GM12878 (cell line): ENCODE data around the gene LZIC. TPM values are rescaled to one million over a fixed set of nuclear protein-coding genes. Genes with fewer than 3 reads are reported as not detected.

ENCODE experiments used
- ATAC-seq: fragments of 200-7000 bp; cut with Tn5 transposase; 3 replicates; pipeline ENCODE4 v1.9.1; 2020; ENCODE audit warnings: mild to moderate bottlenecking, moderate library complexity
- BruUV-seq: library from RNA; stranded (reverse); fragments of 400-500 nt; replicated peaks from 2 replicates; lab custom pipeline; 2021; lab: Mats Ljungman, UMichigan
- CTCF ChIA-PET: fragments of 300-600 bp; sonication (Branson Sonifier 250); formaldehyde crosslinking; extraction: SDS; loops from one replicate; lab custom pipeline; 2021; ENCODE audit warnings: inconsistent platforms; lab: Yijun Ruan, JAX
- POLR2A ChIA-PET: fragments of 350-600 bp; formaldehyde crosslinking; extraction: SDS; loops from one replicate; lab custom pipeline; 2021; ENCODE audit warnings: inconsistent platforms; lab: Charles Lee
- RAD21 ChIA-PET: fragments of 300-600 bp; sonication (Branson Sonifier 250); formaldehyde crosslinking; loops from one replicate; lab custom pipeline; 2023; ENCODE audit warnings: antibody characterized with exemption; ENCODE audit not compliant: unreplicated experiment; lab: Charles Lee
- SMC1A ChIA-PET: fragments of 300-600 bp; sonication (Branson Sonifier 250); formaldehyde crosslinking; loops from one replicate; lab custom pipeline; 2023; ENCODE audit not compliant: unreplicated experiment, uncharacterized antibody; lab: Charles Lee
- DNase-seq: peaks from one replicate; pipeline ENCODE4 v3.0.0-alpha.2; 2011; ENCODE audit warnings: low read depth, low spot score
- FAIRE-seq: peaks from 3 replicates; lab custom pipeline; 2011; peaks lifted over from hg19 to GRCh38; lab: Jason Lieb, UNC
- H2AFZ ChIP-seq: 2 replicates; pipeline ENCODE4 v1.6.0; 2011; ENCODE audit warnings: low read depth, low read length, control low read depth; ENCODE audit not compliant: control insufficient read depth
- H3K27ac ChIP-seq: 2 replicates; pipeline ENCODE4 v1.5.1; 2011; ENCODE audit warnings: control low read depth; ENCODE audit not compliant: control insufficient read depth, insufficient read depth
- H3K27me3 ChIP-seq, 2 experiments: replicated peaks in 1 of 2; 2 replicates each; pipeline versions ENCODE4 v1.6.0 to v1.6.1; 2011; ENCODE audit warnings: low read length in 1 of 2; ENCODE audit not compliant: control insufficient read depth in 2 of 2, insufficient read depth in 2 of 2
- H3K36me3 ChIP-seq, 2 experiments: 2 replicates each; pipeline ENCODE4 v1.5.1; 2011; ENCODE audit warnings: low read length in 1 of 2; ENCODE audit not compliant: control insufficient read depth in 2 of 2, insufficient read depth in 2 of 2
- H3K4me1 ChIP-seq: 2 replicates; pipeline ENCODE4 v1.6.1; 2011; ENCODE audit warnings: mild to moderate bottlenecking, low read length, moderate library complexity, mixed read lengths; ENCODE audit not compliant: control insufficient read depth, insufficient read depth
- H3K4me2 ChIP-seq: 2 replicates; pipeline ENCODE4 v1.6.0; 2011; ENCODE audit warnings: control low read depth; ENCODE audit not compliant: control insufficient read depth, insufficient read depth
- H3K4me3 ChIP-seq: fragments of 200-600 bp; sonication (generic); 2 replicates; pipeline ENCODE4 v1.5.1; 2016
- H3K79me2 ChIP-seq: 2 replicates; pipeline ENCODE4 v1.6.0; 2011; ENCODE audit warnings: low read length; ENCODE audit not compliant: control insufficient read depth, insufficient read depth
- H3K9ac ChIP-seq: 2 replicates; pipeline ENCODE4 v1.8.0; 2011; ENCODE audit warnings: low read length, control low read depth, mixed read lengths; ENCODE audit not compliant: control insufficient read depth, insufficient read depth
- H3K9me3 ChIP-seq: replicated peaks from 3 replicates; pipeline ENCODE4 v1.5.1; 2011; ENCODE audit warnings: mild to moderate bottlenecking, low read length; ENCODE audit not compliant: control insufficient read depth, insufficient read depth
- H4K20me1 ChIP-seq: 2 replicates; pipeline ENCODE4 v1.6.0; 2011; ENCODE audit not compliant: control insufficient read depth, insufficient read depth
- CHD1 ChIP-seq: IDR thresholded peaks from 2 replicates; pipeline ENCODE4 v1.6.1; 2012; ENCODE audit warnings: low read depth, low read length, improper control_type of control experiment
- CREB1 ChIP-seq: IDR thresholded peaks from 2 replicates; pipeline ENCODE4 v1.6.1; 2012; ENCODE audit warnings: low read depth, mild to moderate bottlenecking, inconsistent platforms
- FOXK2 ChIP-seq: fragments of 450-650 bp; IDR thresholded peaks from 2 replicates; pipeline ENCODE4 v1.6.1; 2017; ENCODE audit warnings: mild to moderate bottlenecking, moderate library complexity
- HDAC6 ChIP-seq: fragments of 200-600 bp; sonication (generic); IDR thresholded peaks from one replicate; pipeline ENCODE4 v1.8.0; 2017; ENCODE audit warnings: antibody characterized with exemption; ENCODE audit not compliant: unreplicated experiment
- IKZF1 ChIP-seq: fragments of 450-650 bp; conservative IDR thresholded peaks from 2 replicates; pipeline ENCODE4 v1.6.1; 2017; ENCODE audit warnings: antibody characterized with exemption, mild to moderate bottlenecking
- IRF4 ChIP-seq: IDR thresholded peaks from 2 replicates; pipeline ENCODE4 v1.6.1; 2011; ENCODE audit warnings: low read depth, low read length
- NFYA ChIP-seq: IDR thresholded peaks from 2 replicates; pipeline ENCODE4 v1.6.1; 2011; ENCODE audit warnings: low read depth, mild to moderate bottlenecking, low read length, improper control_type of control experiment, borderline replicate concordance
- SREBF2 ChIP-seq: IDR thresholded peaks from 2 replicates; pipeline ENCODE4 v1.6.1; 2012; ENCODE audit warnings: mild to moderate bottlenecking, low read length
- ZNF622 ChIP-seq: fragments of 450-650 bp; IDR thresholded peaks from 2 replicates; pipeline ENCODE4 v1.6.1; 2017; ENCODE audit warnings: mild to moderate bottlenecking, inconsistent platforms
- ZSCAN29 ChIP-seq: fragments of 450-650 bp; IDR thresholded peaks from 2 replicates; pipeline ENCODE4 v1.6.1; 2017; ENCODE audit warnings: mild to moderate bottlenecking, moderate library complexity
- WGBS: methylation state at CpG from one replicate; pipeline ENCODE4 v1.1.6; 2016; ENCODE audit warnings: low lambda C conversion rate; ENCODE audit not compliant: insufficient replicate concordance, insufficient coverage; ENCODE audit errors: missing lambda C conversion rate; 5-methylcytosine and 5-hydroxymethylcytosine counted together
- in situ Hi-C: fragments of 300-500 bp; cut with MboI; formaldehyde crosslinking; loops from 9 replicates; pipeline ENCODE4 v1.14.3; 2018; ENCODE audit warnings: mixed read lengths
- intact Hi-C: fragments of 100-400 bp; cut with micrococcal nuclease; formaldehyde crosslinking; loops from one replicate; pipeline ENCODE4 v1.14.2; 2022; ENCODE audit not compliant: unreplicated experiment
- polyA plus RNA-seq, 11 experiments: library from polyadenylated mRNA; depleted of rRNA in 4 of 11; unstranded in 6 of 11; stranded (reverse) in 5 of 11; fragments of >200 nt; fragmentation: Nextera tagmentation in 4 of 11; fragmentation: Illumina TruSeq in 1 of 11; extraction: Ambion mirVana in 4 of 11; extraction: Trizol in 1 of 11; gene quantifications; 1 replicate in 1 of 11; 2 replicates in 10 of 11; pipeline versions ENCODE4 v1.2.1 to v1.2.3, GENCODE V29; 2011 to 2016; ENCODE audit warnings: inconsistent platforms in 2 of 11, missing spikeins in 2 of 11, low read depth in 1 of 11
- total RNA-seq, 4 experiments: library from RNA; depleted of rRNA in 3 of 4; stranded (reverse); fragments of >200 nt in 3 of 4; fragmentation: Illumina TruSeq in 1 of 4; extraction: Trizol in 1 of 4; gene quantifications; 2 replicates each; pipeline versions ENCODE4 v1.2.1 to v1.2.3, GENCODE V29; 2013 to 2021
- TF ChIP-seq, protein P1 (sequence below): IDR thresholded peaks from 2 replicates; pipeline ENCODE4 v1.6.1; 2011; ENCODE audit warnings: mild to moderate bottlenecking, low read depth, low read length, moderate library complexity; ENCODE audit not compliant: insufficient replicate concordance
- TF ChIP-seq, protein P2 (sequence below): IDR thresholded peaks from 2 replicates; pipeline ENCODE4 v1.6.1; 2012; ENCODE audit warnings: improper control_type of control experiment, low read depth, low read length; ENCODE audit not compliant: insufficient replicate concordance

Gene LZIC
- total and polyA plus RNA-seq, 10 of the 15 experiments (the other 5 are each of a cell fraction or from before 2014, with no cell fraction given): 7.3 to 30.3 (median 17.1) TPM

DNA sequence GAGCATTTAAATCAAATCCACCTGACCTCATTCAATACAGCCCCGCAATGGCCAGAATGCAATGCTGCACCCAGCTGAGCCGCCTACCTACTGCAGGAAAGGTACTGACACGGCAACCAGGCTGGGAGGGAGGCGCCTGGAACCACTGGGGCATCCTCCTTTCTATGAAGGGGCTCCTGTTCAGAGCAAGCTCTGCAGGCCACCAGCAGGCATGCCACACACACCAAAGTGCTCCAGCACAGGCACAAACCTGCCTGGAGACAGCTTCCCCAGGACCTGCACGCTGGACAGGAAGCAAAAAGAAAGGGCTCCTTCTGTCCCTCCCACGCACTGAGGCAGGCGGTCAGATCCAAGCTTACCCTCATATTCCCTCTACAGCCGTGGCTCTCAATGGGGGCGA lies 54.3 kb downstream of the LZIC start:
- in situ Hi-C loops: no loop called here
- POLR2A ChIA-PET: interaction anchor here (0.6 kb wide), 1 partner anchor 28 kb away, joined by 3 read pairs; no protein-coding TSS in a partner anchor
- H3K4me2 ChIP-seq: no peak overlapping the region; the same call in 1 of the 2 replicates

DNA sequence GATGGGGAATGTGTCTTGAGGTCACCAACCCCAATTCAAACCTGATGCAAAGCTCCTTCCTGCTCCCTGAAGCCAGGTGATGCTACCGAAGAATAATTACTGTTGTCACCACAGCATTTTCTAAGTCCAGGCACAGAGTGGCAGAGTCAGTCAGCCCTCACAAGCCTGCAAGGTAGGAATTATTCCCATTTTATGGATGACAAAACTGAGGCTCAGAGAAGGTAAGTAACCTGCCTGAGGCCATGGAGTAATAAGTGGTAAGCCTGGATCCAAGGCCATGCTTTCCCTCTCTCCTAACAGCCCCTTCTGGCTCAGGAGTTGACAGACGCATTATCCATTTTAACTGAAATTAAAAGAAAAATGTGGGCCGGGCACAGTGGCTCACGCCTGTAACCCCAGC lies 56.1 kb downstream of the LZIC start:
- CTCF ChIA-PET: no interaction called here
- no peak overlapping the region for H2AFZ ChIP-seq
- TF ChIP-seq NFYA (no peak), ZSCAN29 (no peak), SREBF2 (no peak), FOXK2 (no peak), CREB1 (no peak), HDAC6 (no peak), IKZF1 (no peak), ZNF622 (no peak), CHD1 (no peak)
- TF ChIP-seq, protein P1, sequence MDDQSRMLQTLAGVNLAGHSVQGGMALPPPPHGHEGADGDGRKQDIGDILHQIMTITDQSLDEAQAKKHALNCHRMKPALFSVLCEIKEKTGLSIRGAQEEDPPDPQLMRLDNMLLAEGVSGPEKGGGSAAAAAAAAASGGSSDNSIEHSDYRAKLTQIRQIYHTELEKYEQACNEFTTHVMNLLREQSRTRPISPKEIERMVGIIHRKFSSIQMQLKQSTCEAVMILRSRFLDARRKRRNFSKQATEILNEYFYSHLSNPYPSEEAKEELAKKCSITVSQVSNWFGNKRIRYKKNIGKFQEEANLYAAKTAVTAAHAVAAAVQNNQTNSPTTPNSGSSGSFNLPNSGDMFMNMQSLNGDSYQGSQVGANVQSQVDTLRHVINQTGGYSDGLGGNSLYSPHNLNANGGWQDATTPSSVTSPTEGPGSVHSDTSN: no peak
- TF ChIP-seq, protein P2, sequence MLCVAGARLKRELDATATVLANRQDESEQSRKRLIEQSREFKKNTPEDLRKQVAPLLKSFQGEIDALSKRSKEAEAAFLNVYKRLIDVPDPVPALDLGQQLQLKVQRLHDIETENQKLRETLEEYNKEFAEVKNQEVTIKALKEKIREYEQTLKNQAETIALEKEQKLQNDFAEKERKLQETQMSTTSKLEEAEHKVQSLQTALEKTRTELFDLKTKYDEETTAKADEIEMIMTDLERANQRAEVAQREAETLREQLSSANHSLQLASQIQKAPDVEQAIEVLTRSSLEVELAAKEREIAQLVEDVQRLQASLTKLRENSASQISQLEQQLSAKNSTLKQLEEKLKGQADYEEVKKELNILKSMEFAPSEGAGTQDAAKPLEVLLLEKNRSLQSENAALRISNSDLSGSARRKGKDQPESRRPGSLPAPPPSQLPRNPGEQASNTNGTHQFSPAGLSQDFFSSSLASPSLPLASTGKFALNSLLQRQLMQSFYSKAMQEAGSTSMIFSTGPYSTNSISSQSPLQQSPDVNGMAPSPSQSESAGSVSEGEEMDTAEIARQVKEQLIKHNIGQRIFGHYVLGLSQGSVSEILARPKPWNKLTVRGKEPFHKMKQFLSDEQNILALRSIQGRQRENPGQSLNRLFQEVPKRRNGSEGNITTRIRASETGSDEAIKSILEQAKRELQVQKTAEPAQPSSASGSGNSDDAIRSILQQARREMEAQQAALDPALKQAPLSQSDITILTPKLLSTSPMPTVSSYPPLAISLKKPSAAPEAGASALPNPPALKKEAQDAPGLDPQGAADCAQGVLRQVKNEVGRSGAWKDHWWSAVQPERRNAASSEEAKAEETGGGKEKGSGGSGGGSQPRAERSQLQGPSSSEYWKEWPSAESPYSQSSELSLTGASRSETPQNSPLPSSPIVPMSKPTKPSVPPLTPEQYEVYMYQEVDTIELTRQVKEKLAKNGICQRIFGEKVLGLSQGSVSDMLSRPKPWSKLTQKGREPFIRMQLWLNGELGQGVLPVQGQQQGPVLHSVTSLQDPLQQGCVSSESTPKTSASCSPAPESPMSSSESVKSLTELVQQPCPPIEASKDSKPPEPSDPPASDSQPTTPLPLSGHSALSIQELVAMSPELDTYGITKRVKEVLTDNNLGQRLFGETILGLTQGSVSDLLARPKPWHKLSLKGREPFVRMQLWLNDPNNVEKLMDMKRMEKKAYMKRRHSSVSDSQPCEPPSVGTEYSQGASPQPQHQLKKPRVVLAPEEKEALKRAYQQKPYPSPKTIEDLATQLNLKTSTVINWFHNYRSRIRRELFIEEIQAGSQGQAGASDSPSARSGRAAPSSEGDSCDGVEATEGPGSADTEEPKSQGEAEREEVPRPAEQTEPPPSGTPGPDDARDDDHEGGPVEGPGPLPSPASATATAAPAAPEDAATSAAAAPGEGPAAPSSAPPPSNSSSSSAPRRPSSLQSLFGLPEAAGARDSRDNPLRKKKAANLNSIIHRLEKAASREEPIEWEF: no peak

More for the DNA sequence above, 54.3 kb downstream of the LZIC start:
- intact Hi-C loops: no loop called here
- WGBS: 76% methylated on average over 9 of the region's 9 CpGs
- no TSS peak for BruUV-seq
- Histone ChIP-seq H3K27me3 (no peaks in the 10 kb centered on the region), H3K27ac (peak overlapping the region; percentile 22; the same call in 1 of the 2 replicates), H2AFZ (no peak overlapping the region), H3K79me2 (no peaks in the 10 kb centered on the region), H3K36me3 (no peaks in the 10 kb centered on the region), H3K4me1 (peaks cover 21% of the 10 kb centered on the region), H3K9me3 (no peaks in the 10 kb centered on the region), H3K9ac (no peak overlapping the region), H3K4me3 (no peak overlapping the region), H4K20me1 (no peaks in the 10 kb centered on the region)
- ChIA-PET SMC1A (interaction anchor here (1.2 kb wide), 1 partner anchor 17 kb away, joined by 3 read pairs; no protein-coding TSS in a partner anchor), CTCF (interaction anchor here (2.6 kb wide), 1 partner anchor 11 kb away, joined by 9 read pairs; no protein-coding TSS in a partner anchor), RAD21 (no interaction called here)
- DNase-seq: no peak
- ATAC-seq: no peak
- TF ChIP-seq IRF4: no peak
- no peak for FAIRE-seq

More for the DNA sequence above, 56.1 kb downstream of the LZIC start:
- 87% methylated on average over 4 of the region's 4 CpGs for WGBS
- intact Hi-C loops: no loop called here
- DNase-seq: no peak
- RAD21 ChIA-PET: no interaction called here
- H3K79me2 ChIP-seq: no peaks in the 10 kb centered on the region
- H4K20me1 ChIP-seq: no peaks in the 10 kb centered on the region
- SMC1A ChIA-PET: no interaction called here
- H3K27me3 ChIP-seq: no peaks in the 10 kb centered on the region
- no peaks in the 10 kb centered on the region for H3K36me3 ChIP-seq
- POLR2A ChIA-PET: interaction anchor here (0.5 kb wide), 1 partner anchor 505 kb away, joined by 3 read pairs; no protein-coding TSS in a partner anchor
- H3K27ac ChIP-seq: no peak overlapping the region
- FAIRE-seq: no peak
- in situ Hi-C loops: no loop called here
- no peaks in the 10 kb centered on the region for H3K9me3 ChIP-seq
- peaks cover 9% of the 10 kb centered on the region for H3K4me1 ChIP-seq
- no peak overlapping the region for H3K9ac ChIP-seq
- no TSS peak for BruUV-seq
- H3K4me2 ChIP-seq: no peak overlapping the region
- no peak overlapping the region for H3K4me3 ChIP-seq
- no peak for ATAC-seq
